Dendritic cell treated with granulocyte-macrophage colony-stimulating factor and Interleukin-4, amounts not matched to agents 40 ng/mL and 50 ng/mL, for 4 days (primary cell): ENCODE data around the gene SARDH.
"Not testable (repeated sequence)": the region's sequence is repeated elsewhere in the genome, so short reads cannot be mapped to it uniquely, and the experiment has no call there.

Experiments
- H3K27ac Mint-ChIP-seq: one replicate; pipeline ENCODE4 v1.8.0; 2022; ENCODE audit warnings: mild to moderate bottlenecking, mixed read lengths
- H3K27me3 Mint-ChIP-seq: one replicate; pipeline ENCODE4 v1.8.0; 2022; ENCODE audit warnings: mild to moderate bottlenecking, mixed read lengths
- H3K36me3 Mint-ChIP-seq: one replicate; pipeline ENCODE4 v1.8.0; 2022; ENCODE audit warnings: low read depth, mixed read lengths
- H3K4me1 Mint-ChIP-seq: one replicate; pipeline ENCODE4 v1.8.0; 2022; ENCODE audit warnings: low read depth, mixed read lengths
- H3K4me3 Mint-ChIP-seq: one replicate; pipeline ENCODE4 v1.8.0; 2022; ENCODE audit warnings: mild to moderate bottlenecking, moderate library complexity, mixed read lengths
- H3K9me3 Mint-ChIP-seq: one replicate; pipeline ENCODE4 v1.8.0; 2022; ENCODE audit warnings: mixed read lengths
- intact Hi-C: fragments of 100-400 bp; cut with micrococcal nuclease; formaldehyde crosslinking; loops from one replicate; pipeline ENCODE4 v1.15.0; 2022

The SARDH gene

DNA sequence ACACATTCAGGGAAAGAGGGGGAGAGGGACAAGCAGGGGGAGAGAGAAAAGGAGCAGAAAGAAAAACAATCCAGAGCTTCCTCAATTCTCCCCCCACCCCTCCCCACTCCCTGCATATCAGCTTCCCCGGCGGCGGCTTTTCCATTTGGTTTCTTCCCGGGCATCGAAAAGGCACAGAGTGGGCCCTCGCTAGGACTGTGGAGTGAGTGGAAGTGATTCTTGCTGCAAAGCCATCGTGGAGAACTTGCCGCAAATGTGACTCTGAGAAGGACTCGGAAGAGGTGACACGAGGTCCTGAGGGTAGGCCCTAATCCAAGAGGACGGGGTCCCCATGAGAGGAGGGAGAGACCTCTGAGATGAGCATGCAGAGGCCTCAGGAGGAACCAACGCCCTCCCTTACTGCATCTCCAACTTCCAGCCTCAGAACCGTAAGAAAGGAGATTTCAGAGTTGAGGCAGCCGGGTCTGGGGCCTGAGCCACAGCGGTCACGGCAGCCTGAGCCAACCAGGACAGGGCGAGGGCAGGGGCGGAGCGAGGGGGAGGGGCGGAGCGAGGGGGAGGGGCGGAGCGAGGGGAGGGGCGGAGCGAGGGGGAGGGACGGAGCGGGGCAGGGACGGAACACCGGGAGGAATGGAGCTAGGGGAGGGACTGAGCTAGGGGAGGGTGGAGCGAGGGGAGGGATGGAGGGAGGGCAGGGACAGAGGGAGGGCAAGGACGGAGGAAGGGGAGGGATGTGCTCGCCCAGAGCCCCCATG lies 21.2 kb upstream of the SARDH start:
- Mint-ChIP-seq H3K4me3 (no peak overlapping the region), H3K27me3 (peaks cover 6% of the 10 kb centered on the region), H3K36me3 (peaks cover 41% of the 10 kb centered on the region), H3K9me3 (no peaks in the 10 kb centered on the region), H3K4me1 (no peaks in the 10 kb centered on the region), H3K27ac (no peak overlapping the region)
- intact Hi-C loops = no loop called here

DNA sequence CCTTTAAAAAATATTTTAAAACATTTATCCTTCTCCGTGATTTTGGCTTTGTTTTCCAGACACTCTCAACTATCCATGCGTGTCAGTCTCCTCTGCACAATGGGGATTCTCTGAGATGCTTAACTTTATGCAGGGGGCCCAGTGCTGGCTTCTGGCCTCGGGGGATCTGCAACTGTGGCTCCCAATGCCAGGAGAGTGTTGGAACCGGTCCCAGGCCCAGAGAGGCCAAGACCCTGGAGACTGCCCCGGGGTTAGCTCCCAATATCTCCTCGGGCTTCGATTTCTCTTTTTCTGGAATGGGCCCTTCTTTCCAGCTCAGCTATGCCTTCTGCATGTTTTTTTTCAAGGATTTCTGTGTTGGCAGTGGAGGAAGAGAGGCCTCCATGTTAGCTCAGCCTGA lies 20.1 kb upstream of the SARDH start:
- H3K36me3 Mint-ChIP-seq = peaks cover 30% of the 10 kb centered on the region
- intact Hi-C loops = no loop called here
- no peak overlapping the region for H3K4me3 Mint-ChIP-seq

DNA sequence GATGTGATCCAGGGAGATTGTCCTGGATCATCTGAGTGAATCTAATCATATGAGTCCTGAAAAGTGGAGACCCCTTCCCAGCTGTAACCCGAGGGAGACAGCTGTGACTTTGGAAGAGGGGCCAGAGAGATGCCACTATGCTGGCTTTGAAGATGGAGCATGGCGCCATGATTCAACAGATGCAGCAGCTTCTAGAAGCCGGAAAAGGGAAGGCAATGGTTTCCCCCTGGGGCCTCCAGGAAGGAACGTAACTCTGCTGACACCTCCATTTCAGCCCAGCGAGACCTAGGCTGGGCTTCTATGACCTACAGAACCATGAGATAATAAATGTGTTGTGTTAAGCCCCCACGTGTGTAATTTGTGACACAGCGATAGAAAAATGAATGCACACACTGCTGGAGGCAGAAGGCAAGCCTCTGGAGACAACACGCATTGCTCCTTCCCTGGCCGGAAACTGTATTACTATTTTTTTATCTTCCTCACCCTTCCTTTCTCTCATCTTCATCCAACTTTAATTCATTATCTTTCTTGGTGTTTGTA lies 16.6 kb upstream of the SARDH start:
- Mint-ChIP-seq H3K9me3 (no peaks in the 10 kb centered on the region), H3K4me1 (no peaks in the 10 kb centered on the region), H3K4me3 (no peak overlapping the region), H3K36me3 (no peaks in the 10 kb centered on the region), H3K27ac (no peak overlapping the region), H3K27me3 (peaks cover 34% of the 10 kb centered on the region)
- intact Hi-C loops = no loop called here

More for the DNA sequence above, 20.1 kb upstream of the SARDH start:
- H3K9me3 Mint-ChIP-seq = no peaks in the 10 kb centered on the region
- H3K4me1 Mint-ChIP-seq = no peaks in the 10 kb centered on the region
- no peak overlapping the region for H3K27ac Mint-ChIP-seq
- H3K27me3 Mint-ChIP-seq = peaks cover 16% of the 10 kb centered on the region

DNA sequence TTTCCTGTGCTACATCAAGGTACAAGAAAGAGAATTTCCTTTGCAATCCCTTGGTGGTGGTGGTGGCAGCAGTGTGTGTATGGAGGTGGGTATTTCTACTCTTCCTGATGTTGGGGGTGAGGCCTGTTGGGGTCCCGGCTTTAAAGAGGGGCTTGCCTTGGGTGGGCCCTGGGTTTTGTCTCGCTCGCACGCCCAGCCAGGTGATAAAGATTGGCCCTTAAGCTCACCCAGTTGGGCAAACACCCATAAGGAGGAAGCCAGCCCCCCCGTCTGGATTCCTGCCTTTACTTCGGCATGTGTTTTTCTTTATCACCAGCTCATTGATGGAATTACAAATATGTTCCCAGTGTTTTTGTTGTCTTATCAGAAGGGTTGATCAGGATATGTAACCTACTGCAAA lies 16.0 kb upstream of the SARDH start:
- H3K4me3 Mint-ChIP-seq = no peak overlapping the region
- H3K9me3 Mint-ChIP-seq = no peaks in the 10 kb centered on the region
- no peaks in the 10 kb centered on the region for H3K36me3 Mint-ChIP-seq
- intact Hi-C loops = no loop called here
- H3K27me3 Mint-ChIP-seq = peaks cover 36% of the 10 kb centered on the region
- H3K27ac Mint-ChIP-seq = no peak overlapping the region
- H3K4me1 Mint-ChIP-seq = no peaks in the 10 kb centered on the region

DNA sequence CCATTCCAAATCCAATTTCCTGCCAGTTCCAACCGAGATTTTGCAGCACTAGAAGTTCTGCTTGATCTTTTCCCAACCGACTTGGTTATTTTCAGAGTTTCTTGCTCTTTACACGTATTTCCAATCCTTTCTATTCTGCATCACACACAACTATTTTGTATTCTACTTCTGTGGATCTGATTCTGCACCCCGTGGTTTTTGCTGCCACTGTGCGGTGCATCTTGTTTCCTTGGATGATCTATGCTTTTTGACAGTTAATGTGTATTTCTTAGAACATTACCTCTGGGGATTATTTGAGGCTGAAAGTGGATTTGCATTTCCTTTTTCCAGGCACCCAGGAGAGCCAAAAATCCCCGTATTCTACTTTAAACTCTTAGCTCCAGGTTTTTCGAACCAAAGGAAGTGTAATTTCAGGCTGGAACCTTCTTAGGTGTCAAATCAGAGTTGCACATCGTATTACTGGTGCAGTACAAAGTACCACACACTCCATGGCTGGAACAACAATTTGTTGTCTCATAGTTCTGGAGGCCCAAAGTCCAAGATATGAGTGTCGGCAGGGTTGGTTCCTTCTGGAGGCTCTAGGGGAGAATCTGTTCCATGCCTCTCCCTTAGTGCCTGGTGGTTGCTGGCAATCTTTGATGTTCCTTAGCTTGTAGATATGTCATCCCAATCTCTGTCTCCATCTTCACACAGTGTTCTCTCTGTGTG lies 14.7 kb upstream of the SARDH start:
- intact Hi-C loops = no loop called here
- no peak overlapping the region for H3K27ac Mint-ChIP-seq
- H3K36me3 Mint-ChIP-seq = no peaks in the 10 kb centered on the region
- H3K4me3 Mint-ChIP-seq = no peak overlapping the region
- H3K4me1 Mint-ChIP-seq = no peaks in the 10 kb centered on the region
- no peaks in the 10 kb centered on the region for H3K9me3 Mint-ChIP-seq
- H3K27me3 Mint-ChIP-seq = peaks cover 43% of the 10 kb centered on the region

DNA sequence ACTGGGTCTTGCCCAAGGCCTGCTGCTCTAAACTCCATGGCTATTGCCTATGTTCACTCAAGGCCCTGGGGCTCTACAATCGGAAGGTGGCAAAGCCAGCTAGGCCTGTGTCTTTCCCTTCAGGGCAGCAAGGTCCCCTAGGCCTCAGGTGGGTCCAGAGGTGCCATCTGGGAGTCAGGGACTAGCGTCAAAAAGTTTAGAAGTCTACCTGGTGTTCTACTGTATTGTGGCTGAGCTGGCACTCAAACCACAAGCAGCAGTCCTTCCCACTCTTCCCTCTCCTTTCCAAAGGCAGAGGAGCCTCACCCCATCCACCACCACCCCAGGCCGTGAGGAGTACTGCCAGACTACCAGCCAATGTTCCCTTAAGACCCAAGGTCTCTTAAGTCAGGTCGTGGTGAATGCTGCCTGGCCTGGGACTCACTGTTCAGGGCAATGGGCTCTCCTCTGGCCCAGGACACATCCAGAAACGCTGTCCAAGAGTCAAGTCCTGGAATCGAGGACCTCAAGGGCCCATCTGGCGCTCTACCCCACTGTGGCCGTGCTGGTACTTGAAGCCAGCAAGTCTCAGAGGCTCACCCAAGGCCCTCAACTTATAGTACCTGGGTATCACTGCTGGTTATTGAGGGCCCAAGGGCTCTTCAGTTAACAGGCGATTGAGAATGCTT lies 13.0 kb upstream of the SARDH start:
- Mint-ChIP-seq H3K27ac (no peak overlapping the region), H3K36me3 (no peaks in the 10 kb centered on the region), H3K4me3 (no peak overlapping the region), H3K27me3 (peaks cover 55% of the 10 kb centered on the region), H3K4me1 (no peaks in the 10 kb centered on the region), H3K9me3 (no peaks in the 10 kb centered on the region)
- intact Hi-C loops = no loop called here

DNA sequence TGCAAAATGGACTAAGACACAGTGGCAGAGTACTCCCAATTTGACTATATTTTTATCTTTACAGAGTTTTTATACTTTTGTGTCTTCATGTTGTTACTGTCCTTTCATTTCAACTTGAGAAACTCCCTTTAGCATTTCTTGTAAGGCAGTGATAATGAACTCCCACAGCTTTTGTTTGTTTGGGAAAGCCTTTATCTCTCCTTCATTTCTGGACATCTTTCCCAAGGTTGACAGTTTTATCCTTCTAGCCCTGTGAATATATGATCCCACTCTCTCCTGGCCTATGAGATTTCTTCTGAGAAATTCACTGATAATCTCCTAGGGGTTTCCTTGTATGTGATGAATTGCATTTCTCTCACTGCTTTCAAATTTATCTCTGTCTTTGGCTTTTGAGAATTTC lies 9.2 kb upstream of the SARDH start:
- Mint-ChIP-seq H3K9me3 (no peaks in the 10 kb centered on the region), H3K27me3 (peaks cover 53% of the 10 kb centered on the region), H3K4me1 (no peaks in the 10 kb centered on the region), H3K4me3 (no peak overlapping the region), H3K36me3 (no peaks in the 10 kb centered on the region), H3K27ac (no peak overlapping the region)
- intact Hi-C loops = no loop called here

DNA sequence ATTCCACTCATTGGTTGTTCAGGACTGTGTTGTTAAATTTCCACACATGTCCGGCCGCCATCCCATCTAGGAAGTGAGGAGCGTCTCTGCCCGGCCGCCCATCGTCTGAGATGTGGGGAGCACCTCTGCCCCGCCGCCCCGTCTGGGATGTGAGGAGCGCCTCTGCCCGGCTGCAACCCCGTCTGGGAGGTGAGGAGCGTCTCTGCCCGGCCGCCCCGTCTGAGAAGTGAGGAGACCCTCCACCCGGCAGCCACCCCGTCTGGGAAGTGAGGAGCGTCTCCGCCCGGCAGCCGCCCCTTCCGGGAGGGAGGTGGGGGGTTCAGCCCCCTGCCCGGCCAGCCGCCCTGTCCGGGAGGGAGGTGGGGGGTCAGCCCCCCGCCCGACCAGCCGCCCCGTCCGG lies 6.4 kb upstream of the SARDH start:
- intact Hi-C loops, H3K36me3 Mint-ChIP-seq, H3K4me3 Mint-ChIP-seq, H3K4me1 Mint-ChIP-seq, H3K27ac Mint-ChIP-seq, H3K9me3 Mint-ChIP-seq: not testable (repeated sequence)
- H3K27me3 Mint-ChIP-seq = peaks cover 46% of the 10 kb centered on the region

DNA sequence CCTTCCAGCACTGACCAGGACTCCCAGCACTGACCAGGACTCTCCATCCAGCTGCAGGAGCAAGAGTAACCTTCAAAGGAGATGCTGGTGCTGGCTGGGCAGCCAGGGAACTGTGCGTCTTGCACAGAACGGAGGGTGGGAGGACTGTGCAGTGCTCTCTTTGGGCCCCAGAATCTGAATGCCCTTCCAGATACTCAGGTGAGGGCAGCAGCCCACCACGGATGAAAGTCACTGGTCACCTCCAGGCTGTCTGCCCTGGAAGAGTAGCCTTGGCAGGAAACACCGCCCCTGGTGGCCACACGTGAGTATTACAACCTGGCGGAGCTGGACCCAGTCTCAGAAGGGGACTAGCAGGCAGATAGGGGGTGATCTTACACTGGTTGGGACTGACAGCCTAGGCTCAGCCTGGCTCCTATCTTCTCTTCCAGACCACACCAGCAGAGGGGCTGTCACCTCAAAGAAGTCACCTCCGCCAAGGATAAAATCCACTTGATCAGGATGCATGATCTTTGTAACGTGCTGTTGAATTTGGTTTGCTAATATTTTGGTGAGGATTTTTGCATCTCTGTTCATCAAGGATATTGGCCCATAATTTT lies 4.8 kb upstream of the SARDH start:
- Mint-ChIP-seq H3K36me3 (no peaks in the 10 kb centered on the region), H3K9me3 (no peaks in the 10 kb centered on the region), H3K27ac (no peak overlapping the region), H3K4me1 (peaks cover 14% of the 10 kb centered on the region), H3K27me3 (peaks cover 46% of the 10 kb centered on the region), H3K4me3 (no peak overlapping the region)
- intact Hi-C loops = no loop called here

DNA sequence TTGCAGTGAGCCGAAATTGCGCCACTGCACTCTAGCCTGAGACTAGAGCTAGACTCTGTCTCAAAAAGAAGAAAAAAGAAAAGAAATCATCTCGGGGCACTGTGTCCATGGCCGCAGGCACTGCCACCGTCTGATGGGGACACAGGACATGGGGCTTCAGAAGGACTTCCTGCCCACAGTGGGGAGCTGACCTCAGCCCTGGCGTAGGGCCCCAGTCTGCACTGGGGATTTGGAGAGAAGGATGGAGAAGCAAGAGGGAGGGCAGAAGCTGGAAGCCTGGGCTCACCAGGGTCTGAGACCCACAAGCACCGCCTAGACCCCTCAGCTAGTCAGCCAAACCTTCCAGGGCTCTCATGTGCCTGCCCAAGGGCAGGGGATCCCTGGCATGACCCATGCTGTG lies 4.1 kb upstream of the SARDH start:
- Mint-ChIP-seq H3K4me3 (no peak overlapping the region), H3K9me3 (no peaks in the 10 kb centered on the region), H3K4me1 (peaks cover 20% of the 10 kb centered on the region), H3K27me3 (peaks cover 45% of the 10 kb centered on the region), H3K36me3 (no peaks in the 10 kb centered on the region), H3K27ac (no peak overlapping the region)
- intact Hi-C loops = no loop called here

DNA sequence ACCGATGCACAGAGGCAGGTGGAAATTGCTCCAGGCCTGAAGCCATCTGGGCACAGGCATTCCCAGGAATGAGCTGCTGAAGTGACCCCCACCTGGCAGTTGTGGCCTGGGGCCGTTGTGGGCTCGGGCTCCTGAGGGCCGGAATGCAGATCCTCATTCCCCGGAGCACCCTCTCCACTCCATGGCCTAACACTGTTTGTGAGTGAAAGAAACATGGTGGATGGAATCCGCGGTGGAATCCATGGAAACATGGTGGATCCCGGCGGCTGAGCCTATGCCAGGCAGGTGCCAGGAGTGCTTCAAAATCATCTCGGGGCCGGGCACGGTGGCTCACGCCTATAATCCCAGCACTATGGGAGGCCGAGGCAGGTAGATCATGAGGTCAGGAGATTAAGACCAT lies 3.6 kb upstream of the SARDH start:
- Mint-ChIP-seq H3K9me3 (no peaks in the 10 kb centered on the region), H3K36me3 (no peaks in the 10 kb centered on the region), H3K27ac (no peak overlapping the region), H3K4me3 (no peak overlapping the region), H3K27me3 (peaks cover 45% of the 10 kb centered on the region), H3K4me1 (peaks cover 20% of the 10 kb centered on the region)
- intact Hi-C loops = no loop called here

DNA sequence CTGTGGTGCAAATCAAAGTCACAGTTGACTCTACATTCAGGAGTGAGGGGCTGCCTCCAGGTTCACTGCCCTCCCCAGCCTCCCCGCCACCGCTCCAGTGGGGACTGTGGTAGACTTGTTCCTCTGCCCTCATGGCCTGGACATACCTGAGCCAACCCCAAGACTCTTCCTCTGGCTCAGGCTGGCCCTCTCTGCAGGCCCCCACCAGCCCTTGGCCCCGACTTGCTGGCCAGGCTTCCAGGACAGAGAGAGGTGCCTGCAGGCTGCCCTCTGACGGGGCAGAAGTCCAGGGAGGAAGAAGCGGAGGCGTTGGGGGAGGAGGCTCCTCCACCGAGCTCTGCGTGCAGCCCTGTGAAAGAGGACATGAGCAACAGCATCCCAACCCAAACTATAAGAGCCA lies 2.8 kb upstream of the SARDH start:
- no peaks in the 10 kb centered on the region for H3K36me3 Mint-ChIP-seq
- no peak overlapping the region for H3K4me3 Mint-ChIP-seq
- peaks cover 39% of the 10 kb centered on the region for H3K27me3 Mint-ChIP-seq
- intact Hi-C loops = no loop called here
- H3K9me3 Mint-ChIP-seq = no peaks in the 10 kb centered on the region
- no peak overlapping the region for H3K27ac Mint-ChIP-seq
- H3K4me1 Mint-ChIP-seq = peaks cover 20% of the 10 kb centered on the region

DNA sequence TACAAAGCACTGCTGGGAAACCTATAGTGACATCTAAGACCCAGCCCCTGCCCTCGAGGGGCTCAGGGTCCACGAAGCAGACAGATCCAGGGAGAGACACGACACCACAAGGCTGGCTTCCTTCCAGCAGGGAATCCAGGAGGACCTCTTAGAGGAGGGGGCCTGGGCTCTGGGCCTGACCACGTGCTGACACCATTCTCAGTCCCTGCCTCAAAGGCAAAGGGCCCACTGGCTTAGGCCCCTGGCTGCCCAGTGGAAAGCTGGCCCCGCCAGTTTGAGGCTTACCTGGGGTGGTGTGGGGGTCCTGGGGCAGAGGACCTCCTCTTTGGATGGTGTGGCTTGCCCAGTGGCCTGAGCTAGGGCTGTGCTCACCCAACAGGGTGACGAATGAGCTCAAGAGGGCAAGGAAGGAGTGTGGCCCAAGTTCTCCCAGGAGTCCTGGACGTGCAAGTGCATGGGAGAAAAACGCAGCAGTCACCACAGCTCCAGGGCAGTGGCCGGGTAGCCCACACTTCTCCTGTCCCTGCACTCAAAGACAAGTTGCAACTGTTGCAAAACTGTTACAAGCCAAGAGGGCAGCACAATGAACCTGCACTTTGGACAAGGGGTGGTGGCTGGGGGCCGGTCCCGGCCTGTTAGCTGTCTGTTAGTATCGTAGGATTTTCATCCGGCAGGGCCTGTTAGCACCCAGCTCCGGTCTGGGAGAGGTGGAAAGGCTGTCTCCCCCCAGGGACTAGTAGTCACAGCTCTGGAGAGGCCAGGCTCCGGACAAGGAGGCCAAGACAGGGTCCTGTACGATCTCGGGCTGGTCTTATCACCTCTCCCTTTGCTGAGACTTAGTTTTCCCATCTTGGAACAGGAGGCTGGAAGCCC lies 1.5 kb upstream of the SARDH start:
- H3K27me3 Mint-ChIP-seq = peaks cover 40% of the 10 kb centered on the region
- no peak overlapping the region for H3K27ac Mint-ChIP-seq
- no peaks in the 10 kb centered on the region for H3K9me3 Mint-ChIP-seq
- H3K36me3 Mint-ChIP-seq = no peaks in the 10 kb centered on the region
- intact Hi-C loops = no loop called here
- peaks cover 20% of the 10 kb centered on the region for H3K4me1 Mint-ChIP-seq
- H3K4me3 Mint-ChIP-seq = no peak overlapping the region
